GM04503 (cell line): ENCODE results near the gene EFHB.
"Not testable (repeated sequence)": the region's sequence is repeated elsewhere in the genome, so short reads cannot be mapped to it uniquely, and the experiment has no call there.

Experiments
- DNase-seq: peaks from one replicate; pipeline ENCODE4 v3.0.0-alpha.2; 2012; ENCODE audit warnings: low read depth

The EFHB gene, protein sequence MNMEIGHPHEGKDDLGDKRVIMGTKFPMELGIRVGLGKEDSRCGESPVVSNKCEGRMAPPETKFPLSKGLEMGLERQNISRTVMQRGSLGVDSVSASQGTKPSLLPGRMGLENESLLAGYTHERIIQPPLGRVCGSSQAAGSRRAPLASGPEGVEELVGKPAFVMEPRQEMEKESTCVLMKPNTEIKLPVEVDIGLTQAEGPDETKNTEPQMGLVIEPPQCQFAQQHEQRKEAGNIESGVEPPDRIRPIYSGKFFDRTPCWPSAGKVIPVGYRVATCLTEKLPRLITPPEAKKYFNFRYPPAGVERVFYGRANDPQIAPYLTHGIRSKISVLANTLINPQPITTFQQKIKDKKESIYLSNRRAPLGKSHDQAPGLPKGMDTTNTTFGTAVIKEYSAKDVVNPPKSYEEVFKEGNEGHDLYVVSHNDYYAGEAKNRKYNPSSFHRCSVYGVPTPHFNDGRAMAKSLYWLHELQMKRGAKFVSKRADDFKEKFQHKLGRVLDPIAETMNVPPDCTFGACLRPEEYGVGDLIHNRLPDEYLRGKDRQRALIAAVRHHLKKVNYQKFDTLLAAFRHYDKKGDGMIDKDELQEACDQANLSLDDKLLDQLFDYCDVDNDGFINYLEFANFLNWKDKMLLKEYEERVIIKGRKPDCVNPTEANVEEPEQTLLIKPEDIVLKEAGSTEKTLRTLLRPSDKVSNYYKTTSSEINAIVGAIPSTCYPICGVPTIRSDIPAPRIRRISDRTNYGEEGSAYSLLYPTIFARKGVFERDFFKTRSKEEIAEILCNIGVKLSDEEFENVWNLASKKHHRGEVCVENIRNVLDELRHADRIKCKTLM

DNA sequence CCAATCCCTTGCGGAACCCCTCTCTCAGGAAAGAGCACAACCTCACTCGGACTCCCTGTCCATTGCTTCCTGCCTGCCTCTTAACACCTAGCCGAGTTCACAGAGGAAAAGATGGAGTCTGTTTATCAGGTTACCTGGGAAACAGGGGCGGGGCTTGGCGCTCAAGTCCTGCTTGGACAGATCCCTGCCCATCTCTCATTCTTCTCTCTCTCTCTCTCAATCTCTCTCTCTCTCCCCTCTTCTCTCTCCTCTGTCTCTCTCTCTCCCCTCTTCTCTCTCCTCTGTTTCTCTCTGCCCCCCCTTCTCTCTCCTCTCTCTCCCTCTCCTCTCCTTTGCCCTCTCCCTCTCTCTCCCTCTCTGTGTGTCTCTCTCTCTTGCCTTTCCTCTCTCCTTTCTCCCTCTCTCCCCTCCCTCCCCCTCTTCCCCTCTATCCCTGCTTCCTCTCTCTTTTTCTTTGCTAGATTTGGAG lies at the start of gene EFHB:
TSS of gene EFHB (minus strand) at position 120 of the 469 bp plus-strand sequence. CDS start 199 bp downstream, outside the sequence.
- DNase-seq = no peak

DNA sequence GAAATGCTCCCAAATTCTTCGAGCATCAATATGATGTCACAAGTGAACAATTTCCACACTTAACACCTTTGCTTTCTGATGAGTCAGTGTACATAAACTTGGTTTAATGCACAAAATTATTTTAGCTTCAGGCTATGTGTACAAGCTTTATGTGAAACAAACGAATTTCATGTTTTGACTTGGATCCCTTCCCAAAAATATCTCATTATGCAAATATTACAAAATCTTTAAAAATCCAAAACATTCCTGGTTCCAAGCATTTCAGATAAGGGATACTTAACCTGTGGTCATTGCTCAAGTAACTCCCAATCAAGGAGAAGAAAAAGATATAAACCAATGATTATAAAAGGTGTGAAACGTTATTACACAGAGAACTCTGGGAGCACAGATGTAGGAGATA lies 38.0 kb upstream of the EFHB start:
- DNase-seq = peak; percentile 35

DNA sequence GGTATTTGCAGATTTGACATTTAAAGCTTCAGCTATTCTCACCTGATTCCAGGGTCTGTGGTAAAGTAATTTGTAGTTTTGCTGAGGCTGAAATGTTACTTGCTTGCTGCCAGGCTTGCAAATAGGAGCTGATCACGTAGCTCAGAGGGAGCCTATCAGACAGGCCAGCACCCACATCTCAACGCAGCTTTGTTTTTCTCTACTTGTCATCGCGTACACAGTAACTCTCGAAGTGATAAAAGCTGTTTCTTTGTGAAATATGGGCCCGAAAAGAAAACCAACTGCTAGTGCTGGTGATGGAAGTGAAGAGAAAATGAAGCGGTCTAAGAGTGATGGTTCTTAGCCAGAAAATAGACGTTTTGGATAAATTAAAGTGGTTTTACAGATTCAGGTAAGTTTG lies 36.3 kb upstream of the EFHB start:
- DNase-seq = no peak

DNA sequence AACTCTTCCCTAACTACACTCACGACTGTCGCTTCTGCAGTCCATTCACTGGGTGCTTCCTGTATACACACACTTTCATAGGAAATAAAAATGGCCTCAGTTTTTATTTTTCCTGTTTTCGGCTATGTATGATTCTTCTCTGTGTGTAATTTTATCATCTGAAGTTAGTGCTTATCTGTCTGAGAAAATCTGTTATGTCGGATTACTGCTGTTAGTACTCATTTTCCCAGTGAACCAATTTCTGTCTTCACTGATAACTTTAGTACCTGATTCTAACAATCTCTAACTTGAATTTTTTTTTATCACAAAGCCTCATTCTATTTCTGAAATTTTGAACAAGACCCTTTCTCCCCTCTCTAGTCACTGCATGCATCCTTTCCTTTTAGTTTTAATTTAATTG lies 33.8 kb upstream of the EFHB start:
- DNase-seq = no peak

DNA sequence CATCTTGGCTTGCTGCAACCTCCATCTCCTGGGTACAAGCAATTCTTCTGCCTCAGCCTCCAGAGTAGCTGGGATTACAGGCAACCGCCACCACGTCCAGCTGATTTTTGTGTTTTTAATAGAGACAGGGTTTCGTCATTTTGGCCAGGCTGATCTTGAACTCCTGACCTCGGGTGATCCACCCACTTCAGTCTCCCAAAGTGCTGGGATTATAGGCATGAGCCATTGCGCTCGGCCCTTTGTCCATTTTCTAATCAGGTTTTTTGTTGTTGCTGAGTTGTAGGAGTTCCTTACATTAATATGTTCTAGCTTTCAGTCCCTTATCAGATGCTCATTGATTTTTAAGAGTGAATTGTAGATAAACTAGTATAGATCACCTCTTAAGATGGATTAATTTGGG lies 33.2 kb upstream of the EFHB start:
- DNase-seq = no peak

DNA sequence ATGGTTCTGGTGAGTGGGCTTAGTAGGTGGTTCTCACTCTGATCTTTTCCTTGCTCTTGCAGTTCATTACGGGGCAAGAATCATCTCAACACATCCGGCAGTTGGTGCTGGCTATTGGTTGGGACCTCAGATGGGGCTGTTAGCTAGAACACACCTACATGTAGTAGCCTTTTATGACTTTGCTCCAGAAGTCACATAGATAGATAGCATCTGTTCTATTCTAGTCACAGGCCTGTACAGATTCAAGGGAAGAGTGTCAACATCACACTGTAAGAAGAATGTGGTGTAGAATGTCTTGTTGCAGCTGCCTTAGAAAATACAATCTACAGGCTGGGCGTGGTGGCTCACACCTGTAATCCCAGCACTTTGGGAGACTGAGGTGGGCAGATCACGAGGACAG lies 27.9 kb upstream of the EFHB start:
- no peak for DNase-seq

DNA sequence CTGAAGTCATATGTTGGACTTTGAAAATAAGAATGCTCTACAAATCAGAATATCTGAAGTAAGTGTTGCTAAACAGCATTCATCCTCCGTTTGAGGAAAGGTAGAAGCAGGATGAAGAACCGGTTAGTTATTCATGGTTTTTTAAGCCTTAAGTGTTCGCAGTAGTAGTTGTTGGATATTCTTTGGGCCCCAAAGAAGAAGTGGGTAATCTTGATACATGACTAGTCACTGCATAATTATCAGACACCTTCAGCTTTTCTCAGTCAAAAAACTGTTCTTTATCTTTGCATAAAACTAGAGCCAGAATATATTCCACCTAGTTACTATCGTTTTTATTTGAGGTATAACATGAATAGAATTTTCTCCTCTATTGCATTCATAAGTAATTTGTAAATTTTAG lies 26.7 kb upstream of the EFHB start:
- no peak for DNase-seq

DNA sequence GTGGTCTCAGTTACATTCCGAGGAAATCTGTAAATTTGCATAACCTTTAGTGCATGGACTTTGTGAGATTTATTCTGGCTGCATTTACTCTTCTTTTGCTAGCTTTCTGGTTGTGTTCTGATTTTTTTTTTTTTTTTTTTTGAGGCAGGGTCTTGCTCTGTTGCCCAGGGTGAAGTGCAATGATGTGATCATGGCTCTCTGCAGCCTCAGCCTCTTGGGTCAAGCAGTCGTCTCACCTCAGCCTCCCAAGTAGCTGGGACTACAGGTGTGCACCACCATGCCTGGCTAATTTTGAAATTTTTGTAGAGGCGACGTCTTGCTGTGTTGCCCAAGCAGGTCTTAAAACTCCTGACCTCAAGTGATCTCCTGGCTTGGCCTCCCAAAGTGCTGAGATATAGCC lies 25.5 kb upstream of the EFHB start:
- DNase-seq = no peak

DNA sequence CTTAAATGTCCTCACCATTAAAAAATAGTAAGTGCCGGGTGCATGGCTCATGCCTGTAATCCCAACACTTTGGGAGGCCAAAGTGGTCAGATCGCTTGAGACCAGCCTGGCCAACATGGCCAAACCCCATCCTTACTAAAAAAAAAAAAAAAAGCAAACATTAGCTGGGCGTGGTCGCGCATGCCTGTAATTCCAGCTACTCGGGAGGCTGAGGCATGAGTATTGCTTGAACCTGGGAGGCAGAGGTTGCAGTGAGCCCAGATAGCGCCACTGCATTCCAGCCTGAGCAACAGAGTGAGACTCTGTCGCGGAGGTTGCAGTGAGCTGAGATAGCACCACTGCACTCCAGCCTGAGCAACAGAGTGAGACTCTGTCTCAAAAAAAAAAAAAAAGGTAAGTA lies 23.3 kb upstream of the EFHB start:
- DNase-seq = not testable (repeated sequence)

DNA sequence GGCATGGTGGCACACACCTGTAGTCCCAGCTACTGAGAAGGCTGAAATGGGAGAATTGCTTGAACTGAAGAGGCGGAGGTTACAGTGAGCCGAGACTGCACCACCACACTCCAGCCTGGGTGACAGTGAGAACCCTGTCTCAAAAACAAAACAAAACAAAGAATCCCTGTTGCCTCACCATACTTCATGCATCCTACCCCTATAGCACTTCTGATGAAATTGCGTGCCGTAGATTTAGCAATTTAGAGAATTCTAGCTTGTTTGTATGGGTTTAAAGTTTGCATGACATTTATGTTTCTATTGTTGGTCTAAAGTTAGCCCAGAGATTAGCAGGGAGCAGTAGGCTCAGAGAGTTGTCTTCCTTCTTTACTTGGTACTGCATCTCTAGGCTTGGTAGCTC lies 20.7 kb upstream of the EFHB start:
- no peak for DNase-seq

DNA sequence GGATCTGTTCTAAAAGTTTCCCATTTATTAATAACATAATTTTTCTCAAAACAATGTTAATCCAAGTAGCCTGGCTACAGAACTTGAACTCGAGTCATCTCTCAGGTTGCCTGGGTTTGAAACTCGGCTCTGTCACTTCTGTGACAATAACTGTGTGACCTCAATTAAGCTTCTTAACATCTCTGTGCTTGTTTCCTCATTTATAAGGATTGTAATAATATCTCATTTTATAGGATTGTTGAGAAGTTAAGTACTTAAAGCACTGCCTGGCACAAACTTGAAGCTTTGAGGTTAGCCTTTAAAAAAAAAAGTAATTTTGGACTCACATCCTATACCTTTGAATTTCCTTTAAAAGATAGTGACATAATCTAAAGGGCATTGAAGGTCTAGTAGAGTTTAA lies 16.3 kb upstream of the EFHB start:
- no peak for DNase-seq

DNA sequence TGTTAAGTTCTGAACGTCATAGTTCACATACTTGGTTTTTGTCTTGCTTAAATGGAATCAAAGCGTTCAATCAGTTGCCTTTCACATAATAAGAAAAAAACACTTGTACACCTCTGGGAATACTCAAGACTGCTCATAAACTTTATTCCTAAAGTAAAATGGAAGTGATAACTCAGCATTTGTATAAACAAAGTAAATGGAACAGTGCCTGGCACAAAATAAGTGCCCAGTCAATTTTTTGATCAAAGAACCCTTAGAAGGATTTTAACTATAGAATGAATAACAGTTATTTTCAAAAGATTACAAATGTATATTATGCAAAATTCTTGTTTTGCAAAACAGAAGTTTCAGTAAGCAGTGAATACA lies 14.2 kb upstream of the EFHB start:
- DNase-seq = no peak

DNA sequence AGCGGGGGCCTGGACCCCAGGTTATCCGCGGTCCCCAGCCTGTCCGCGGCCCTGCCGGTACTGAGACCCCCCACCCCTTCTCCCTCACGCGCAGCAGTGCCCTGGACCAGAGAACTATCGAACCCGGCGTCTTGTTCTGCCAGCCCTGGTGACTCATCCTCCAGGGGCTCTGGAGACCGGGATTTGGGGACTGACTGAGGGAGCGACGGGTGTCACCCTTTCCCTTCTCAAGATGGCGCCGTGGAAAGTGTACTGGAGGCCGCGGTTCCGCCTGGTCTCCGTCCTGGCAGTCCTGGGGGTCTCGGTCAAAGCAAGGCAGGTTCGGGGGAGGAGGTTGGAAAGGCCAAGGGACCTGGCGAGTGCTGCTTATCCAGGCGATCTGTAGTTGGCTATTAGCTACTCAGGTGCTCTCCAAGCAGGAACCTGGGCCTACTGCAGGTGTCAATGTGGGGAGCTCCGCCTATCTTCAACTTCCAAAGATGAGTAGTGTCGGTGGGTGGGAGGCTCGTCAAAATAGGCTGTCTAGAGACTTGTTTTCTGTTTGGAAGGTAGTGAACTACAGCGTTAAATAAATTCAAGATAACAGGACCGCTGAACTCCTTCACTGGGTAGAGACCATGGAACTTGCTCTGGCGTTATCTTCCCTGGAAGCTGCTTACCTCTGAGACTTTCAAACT lies 13.7 kb upstream of the EFHB start:
- DNase-seq = no peak

DNA sequence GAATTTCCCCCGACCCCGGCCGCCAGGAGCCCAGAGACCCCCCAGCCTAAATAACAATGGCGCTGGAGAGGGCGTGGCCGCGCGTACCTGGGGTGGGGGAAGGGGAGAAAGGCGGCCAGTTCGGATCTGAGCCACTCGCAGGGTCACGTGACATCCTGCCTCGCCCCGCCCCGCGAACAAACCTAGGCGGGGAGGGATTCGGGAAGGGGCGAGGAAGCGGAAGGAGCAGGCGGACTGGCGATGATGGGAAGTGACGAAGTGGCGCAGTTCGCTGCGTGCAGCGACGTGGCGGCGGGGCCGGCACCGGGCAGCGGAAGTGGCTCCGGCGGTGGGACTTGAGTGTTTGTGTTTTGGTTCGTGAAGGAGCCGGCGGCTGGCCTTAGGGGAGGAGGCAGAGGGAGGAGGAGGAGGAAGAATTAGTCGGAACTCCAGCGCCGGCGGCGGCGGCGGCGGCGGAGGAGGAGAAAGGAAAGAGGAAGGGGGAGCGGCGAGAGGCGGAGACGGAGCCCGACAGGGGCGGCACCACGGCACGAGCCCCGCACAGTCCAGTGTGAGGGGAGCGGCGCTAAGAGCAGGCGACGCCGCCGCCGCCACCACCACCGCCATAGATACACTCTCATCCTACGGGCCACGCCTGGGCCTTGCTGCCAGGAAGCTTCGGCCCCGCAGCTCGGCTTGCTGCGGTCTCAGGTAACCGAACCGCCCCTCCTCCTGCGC lies 13.0 kb upstream of the EFHB start, which contains the start of gene RAB5A:
TSS of gene RAB5A (plus strand) at position 266 of the 717 bp plus-strand sequence. CDS start 3,802 bp downstream, outside the sequence.
- peak; percentile 86 for DNase-seq

DNA sequence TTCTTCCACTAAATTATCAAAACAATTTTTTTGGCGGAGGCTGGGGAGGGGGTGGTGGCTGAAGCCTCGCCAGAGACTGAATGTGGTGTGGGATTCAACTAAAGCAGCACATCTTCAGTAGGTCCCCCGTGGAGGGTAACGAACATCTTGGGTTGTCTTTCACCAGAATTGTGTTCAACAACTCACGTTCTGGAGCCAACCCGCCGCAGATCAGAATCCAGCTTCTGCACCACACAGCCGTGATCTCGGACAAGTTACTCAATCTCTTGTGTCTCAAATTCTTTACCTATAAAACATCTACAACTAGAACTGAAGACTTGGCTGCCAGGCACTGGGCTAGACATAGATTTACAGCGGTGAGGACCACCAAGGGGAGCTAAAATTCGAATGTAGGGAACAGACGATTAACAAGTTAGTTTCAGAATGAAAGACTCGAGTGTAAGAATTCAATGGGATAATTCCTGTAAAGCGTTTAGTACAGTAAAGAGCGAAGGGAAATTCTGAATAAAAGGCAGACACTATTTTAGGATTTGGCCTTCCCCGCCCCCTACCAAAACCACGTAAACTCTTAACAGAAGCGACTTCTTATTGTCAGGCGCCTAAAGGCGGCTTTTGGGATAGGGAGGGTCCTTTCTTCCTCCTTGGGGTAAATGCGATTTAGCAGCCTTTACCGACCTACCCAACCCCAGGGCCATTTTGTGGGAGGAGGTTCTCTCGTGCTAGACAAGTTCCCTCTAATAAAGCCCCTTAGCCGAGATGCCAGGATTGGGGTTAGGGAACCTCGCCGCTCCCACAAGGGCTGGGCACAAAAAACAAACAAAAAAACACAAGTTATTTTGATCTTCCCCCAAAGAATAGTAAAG lies 12.2 kb upstream of the EFHB start:
- peak; percentile 15 for DNase-seq

DNA sequence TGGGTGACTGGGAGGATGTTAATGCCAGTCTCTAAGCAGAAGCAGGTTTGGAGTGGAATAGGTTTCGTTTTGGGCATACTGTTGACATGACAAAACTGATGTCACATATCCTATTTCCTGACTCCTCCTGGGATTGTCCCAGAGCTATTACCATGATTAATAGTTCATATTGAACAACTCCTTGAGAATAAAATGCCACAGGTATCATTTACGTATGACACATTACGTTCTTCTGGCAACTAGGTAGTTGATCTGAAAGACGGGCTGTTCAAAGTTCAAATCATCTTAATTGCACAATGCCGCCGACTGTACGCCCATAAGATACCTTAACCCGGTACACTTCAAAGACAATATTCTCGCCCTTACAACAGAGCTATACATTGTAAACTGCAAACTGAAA lies 11.5 kb upstream of the EFHB start:
- DNase-seq = no peak

DNA sequence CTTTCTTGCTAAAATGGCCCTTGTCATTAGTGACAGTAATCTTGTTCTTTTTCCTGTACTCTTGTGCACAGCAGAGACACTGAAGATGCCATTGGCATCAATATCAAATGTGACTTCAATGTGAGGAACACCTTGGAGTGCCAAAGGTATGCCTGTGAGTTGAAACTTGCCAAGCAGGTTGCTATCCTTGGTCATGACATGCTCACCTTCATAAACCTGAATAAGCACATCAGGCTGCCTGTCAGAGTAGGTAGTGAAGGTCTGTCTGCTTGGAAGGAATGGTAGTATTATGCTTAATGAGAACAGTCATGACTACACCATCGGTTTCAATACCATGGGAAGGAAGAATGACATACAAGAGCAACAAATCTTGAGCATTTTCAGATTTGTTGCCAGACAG lies 6.6 kb upstream of the EFHB start:
- no peak for DNase-seq

DNA sequence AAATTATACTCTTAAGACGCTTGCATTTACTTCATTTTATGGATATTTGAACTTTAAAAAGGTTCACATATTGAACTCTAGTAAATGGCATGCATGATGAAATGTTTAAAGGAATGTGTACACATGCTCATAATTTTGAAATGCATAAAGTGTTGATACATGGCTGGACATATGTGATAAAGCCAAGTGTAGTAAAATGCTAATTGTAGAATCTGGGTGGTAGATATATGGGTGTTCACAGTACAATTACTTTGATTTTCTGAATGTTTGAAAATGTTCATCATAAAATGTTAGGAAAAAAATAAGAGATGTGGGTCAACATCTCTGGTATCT lies 4.2 kb upstream of the EFHB start:
- no peak for DNase-seq

DNA sequence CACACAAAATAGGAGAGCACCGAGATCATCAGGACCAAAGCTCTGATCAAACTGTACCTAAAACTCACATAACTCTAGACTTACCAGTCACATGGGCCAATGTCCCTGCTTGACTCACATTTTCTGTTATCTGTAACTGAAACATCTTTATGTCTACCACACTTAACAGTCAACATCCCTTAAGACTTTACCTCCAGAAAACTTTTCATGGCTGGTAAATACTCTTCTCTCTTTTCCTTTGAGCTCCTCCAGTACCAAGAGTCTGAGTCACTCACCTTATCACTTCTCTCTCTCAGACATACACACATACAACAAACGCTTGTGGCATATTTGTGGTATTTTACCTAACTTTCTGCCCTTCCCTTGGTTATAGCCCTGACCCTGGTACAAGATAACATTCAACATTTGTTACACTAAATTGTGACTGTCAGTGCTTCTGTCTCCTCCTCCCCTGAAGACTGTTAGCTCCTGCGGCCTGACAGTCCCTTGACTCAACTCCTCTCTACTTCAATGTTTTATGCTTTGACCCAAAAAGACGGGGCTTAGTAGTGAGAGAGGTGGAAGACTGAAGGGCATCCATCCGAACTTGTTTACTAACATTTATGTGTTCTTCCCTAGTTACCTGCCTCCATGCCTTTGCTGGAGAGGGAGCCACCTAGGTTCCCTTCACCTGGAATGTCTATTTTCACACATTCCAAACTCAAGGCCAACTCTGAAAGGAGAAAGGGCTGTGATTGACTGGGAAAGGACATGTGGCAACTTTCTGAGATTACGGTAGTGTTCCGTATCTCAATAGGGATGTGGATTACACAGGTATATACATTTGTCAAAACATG lies 3.7 kb upstream of the EFHB start:
- no peak for DNase-seq

DNA sequence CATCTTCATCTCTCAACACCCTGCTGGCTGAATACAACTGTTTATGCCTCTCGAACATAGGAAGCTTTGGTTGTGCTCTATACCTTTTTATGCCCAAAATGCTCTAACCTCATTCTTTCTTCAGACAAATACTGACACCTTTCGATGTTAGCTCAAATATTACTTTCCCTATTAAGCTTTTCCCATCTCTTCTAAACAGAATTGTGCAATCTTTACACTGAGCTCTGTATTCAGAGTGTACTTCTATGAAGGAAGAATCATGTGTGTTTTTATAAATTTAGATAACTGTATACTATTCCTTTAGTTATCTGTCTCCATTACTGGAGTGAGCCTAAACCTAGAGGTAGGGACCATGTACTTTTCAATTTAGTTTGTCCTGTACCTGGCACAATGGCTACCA lies 1.6 kb downstream of the EFHB start:
- no peak for DNase-seq
